HG03521 (cell line): ENCODE data around the gene AXIN1.
A peak's percentile ranks its signal among the peaks of the same experiment; 100 is the strongest.
"Not testable (repeated sequence)": the region's sequence is repeated elsewhere in the genome, so short reads cannot be mapped to it uniquely, and the experiment has no call there.

ENCODE experiments used
- ATAC-seq: cut with Tn5 transposase; IDR thresholded peaks from one replicate; pipeline ENCODE4 v1.9.1; 2021; ENCODE audit warnings: mild to moderate bottlenecking, moderate library complexity; ENCODE audit not compliant: unreplicated experiment

Gene AXIN1

DNA sequence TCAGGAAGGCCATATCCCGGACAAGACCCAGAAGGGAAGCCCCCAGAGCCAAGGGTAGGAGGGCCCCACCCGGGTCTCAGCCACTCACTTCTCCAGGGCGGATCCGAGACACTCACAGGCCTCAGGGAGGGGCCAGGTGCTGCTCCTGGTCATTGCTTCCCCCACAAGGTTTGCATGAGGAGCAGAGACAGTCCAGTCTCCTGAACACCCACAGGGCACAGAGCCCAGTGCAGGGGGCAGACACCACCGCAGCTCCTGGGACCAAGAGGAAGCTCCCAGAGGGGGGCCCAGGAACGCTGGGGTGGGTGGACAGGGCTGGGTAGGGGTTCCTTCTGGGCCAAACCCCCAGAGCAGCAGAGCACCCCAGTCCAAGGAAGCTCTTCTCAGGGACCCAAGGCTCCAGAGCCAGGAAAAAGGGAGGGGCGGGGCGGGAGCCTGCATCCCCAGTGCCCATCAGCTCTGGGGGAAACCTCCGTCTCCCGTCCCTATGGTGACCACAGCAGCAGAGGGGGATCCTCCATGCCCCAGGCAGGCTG is 18.5 kb upstream of the AXIN1 start:
- ATAC-seq, result no peak

DNA sequence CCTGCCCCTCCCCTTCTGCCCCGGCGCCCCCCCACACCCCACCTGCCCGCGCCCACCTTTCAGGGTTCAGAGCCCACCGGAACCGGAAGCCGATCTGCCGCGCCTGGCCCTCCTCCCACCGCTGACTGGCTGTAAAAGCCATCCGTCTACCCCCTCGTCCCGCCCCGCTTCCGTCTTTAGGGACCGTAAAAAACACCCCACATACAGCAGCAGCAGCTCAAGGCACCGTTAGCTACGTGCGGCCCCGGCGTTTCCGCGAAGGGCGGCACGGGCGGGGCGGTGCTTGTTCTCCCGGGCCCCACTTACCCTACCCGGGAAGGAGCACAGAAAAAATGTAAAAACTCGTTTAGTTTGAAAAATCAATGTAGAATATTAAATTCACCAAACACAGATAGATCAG is 17.9 kb upstream of the AXIN1 start, which contains the start of gene MRPL28:
Gene MRPL28, minus strand, starts transcription at position 96 of the 400 bp plus-strand sequence. CDS start 320 bp downstream, outside the sequence.
- ATAC-seq, result peak; percentile 81

- no peak for ATAC-seq
These were observed 17.4 kb upstream of the AXIN1 start for GRCh38 chr16:369866-370436.

DNA sequence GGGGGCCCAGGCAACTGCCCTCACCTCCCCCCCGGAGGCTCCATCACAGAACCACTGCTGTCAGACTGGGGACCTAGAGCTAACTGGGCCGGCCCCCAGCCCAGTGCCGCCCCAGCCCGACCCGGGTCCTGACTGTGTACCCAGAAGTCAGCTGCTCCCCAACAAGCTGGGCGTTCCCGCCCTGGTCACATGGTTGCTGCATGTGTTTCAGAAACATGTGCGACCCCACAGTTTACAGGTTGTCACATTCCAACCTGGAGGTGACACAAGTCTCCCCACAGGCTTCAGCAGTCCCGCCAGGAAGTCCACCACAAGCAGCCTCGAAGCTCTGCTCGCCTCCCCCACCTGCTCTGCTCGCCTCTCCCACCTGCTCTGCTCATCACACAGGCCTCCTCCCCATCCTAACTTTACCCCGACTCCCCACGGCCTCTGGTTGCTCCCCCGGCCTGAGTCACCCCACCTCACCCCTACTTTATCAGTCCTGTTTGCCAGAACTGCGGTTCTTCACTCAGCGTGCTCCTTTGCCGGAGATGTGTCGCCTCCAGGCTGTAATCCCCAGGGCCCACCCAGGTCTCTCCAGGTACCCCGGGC is 16.8 kb upstream of the AXIN1 start:
- no peak for ATAC-seq

GRCh38 chr16:368388-369158 is 16.1 kb upstream of the AXIN1 start:
- no peak for ATAC-seq

DNA sequence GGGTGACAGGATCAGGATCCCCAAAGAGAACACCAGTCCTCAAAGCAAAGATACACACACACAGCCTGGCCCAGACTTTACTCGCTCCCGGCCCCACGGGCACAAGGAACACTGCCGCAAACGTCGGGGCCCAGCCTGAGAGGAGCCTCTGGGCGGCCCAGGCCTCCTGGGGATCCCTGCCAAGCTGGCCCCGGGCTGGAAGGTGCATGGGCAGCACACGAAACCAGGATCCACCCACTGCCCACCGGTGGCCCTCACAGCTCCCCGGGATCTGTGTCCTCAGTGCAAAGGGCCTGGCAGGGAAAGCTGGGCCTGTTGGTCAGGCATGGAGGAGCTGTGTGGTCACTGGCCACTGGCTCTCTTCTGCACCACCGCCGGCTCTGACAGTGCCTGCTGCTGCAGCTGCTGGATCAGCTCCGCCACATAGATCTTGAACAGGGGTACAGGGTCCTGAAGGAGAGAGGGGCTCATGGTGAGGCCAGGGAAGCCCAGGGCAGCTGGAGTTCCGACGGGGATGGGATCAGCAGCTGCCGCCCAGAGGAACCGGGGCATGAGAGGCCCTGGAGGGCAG is 14.9 kb upstream of the AXIN1 start:
- no peak for ATAC-seq

DNA sequence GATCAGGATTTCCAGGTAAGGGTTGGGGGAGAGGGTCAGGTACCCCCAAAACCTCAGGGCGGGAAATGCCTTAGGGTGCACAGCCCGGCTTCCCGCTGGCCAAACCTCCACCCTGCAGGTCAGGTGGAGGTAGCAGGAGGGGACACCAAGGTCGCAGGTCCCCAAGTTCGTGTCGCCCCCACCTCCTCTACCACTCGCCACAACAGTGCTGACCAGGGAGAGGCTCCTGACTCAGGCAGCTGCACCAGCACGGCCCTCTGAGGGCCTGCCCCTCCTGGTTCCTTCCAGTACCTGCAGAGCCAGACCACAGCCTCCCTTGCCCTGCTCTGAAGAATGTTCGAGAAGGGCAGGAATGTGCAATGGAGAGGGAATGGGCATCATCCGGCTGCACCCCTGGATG is 14.0 kb upstream of the AXIN1 start:
- ATAC-seq, result no peak

DNA sequence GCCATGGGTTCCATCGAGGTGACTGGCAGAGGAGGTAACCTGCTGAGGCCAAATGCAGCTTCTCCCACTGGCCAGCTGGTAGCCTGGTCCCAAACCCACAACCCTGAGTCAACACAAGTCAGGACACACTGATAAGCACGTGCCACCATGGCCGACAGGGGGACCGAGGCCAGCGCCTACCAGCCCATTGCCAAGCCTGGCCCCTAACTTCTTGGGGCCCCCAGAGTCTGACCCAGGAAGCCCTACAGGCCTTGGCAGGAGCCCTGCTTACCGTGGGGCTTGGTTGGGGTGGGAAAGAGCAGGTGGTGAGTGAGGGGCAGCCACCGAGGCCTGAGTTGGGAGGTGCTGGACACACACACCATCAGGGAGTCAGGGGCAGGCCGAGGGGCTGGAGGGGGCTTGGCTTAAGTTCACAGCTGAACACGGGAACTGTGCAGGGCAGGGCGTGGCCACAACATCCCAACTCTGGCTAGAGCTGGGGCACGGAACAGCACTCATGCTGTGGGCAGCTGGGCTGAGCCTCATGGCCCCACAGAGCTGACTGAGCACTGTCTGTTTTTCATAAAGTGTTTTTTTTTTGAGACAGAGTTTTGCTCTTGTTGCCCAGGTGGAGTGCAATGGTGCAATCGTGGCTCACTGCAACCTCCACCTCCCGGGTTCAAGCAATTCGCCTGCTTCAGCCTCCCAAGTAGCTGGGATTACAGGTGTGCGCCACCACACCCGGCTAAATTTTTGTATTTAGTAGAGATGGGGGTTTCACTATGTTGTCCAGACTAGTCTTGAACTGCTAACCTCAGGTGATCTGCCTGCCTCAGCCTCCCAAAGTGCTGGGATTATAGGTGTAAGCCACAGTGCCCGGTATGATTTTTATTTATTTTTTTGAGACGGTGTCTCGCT is 12.3 kb upstream of the AXIN1 start:
- no peak for ATAC-seq

DNA sequence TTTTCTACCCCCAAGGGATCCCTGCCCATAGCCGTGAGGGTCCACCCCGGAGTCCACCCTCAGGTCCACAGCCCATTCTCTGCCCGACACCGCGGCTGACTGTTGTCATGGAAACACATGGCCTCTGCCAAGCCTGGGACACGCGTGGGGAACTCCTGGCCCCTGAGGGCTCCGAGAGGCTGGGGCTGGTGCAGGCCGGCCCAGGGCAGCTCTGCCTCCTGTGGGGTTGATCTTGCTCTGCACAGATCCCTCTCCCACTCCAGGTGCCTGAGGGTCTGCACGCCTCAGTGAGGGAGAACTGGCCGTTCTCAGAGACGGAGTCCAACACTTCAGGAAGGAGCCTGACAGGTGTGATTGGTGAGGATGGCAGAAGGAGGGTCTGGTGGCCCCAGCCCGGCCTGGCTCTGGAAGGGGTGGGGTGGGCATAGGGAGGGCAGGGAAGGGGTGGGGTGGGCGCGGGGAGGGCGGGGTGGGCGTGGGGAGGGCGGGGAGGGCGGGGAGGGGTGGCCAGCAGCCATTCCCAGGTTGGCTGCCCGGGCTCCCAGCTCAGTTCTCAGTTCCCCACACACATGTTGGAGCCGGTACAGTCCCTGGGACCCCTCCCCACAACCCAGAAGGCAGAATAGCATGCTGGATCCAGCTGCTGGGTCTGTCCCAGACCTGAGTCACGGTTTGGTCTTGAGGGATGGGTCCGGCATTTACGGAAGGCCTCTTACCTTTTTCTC is 11.4 kb upstream of the AXIN1 start:
- ATAC-seq, result no peak

- ATAC-seq, result no peak
These were observed 10.7 kb upstream of the AXIN1 start for GRCh38 chr16:363110-363765.

GRCh38 chr16:362702-362999 is 10.1 kb upstream of the AXIN1 start:
- not testable (repeated sequence) for ATAC-seq

DNA sequence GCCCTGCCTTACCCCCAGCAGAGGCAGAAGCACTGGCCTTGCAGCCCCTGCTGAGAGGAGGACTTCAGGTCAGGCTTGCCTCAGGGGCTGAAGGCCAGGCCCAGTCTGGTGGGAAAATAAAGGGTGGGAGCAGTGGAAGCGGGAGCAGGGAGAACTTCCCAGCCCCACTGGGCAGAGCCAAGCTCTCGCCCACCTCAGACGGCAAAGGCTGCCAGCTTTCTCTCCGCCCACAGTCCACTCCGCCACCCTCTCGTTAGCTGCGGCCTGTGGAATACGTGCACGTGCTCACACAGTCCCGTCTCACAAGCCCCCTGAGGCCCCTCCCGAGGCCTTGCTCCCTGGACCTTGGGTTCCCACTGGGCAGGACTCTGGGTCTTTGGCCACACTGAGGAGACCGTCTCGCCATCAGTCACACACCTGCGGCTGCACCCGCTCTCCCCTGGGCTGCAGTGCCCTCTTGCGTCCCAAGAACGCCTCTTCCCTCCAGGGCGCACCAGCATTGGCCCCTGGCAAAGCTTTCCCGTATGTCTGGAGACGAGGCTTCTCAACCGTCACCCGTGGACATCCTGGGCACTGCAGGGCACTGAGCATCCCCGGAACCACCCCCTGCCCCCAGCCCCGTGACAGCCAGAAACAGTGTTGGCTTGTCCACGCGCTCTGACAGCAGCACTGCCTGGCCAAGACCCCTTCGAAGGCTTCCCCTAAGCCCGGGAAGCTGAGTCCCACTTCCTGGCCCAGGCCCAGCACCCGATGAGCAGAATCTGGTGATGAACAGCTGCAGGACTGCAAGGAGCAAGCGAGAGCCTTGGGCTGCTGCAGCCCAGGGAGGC is 9.6 kb upstream of the AXIN1 start:
- ATAC-seq, result no peak

DNA sequence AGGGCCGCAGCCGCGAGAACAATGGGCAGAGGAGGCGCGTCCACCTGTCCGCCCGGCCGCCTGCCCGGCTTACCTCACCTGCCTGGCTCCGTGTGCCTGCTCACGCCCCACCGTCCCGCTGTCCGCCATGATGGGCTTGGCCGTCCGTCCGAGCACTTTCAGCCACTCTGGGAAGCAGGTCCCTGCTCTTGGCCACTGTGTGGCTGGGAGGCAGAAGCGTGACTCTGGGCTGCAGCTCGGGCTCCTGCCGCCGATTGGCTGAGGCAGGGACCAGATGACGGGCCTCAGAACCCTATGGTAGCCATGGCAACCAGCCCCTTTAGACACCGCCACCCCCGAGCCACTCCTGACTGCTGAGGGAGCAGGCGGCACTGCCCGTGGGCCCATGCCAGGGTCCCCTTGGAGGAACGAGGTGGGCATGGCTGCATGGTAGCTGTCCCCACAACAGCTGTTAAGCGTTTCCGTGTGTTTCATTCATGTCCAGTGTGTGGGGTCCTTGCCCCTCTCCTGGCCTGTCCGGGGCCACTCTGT is 8.9 kb upstream of the AXIN1 start:
- no peak for ATAC-seq

- ATAC-seq, result no peak
These were observed 8.3 kb upstream of the AXIN1 start for GRCh38 chr16:360698-361336.

GRCh38 chr16:359871-360697 is 7.6 kb upstream of the AXIN1 start:
- no peak for ATAC-seq

- no peak for ATAC-seq
These were observed 6.7 kb upstream of the AXIN1 start for GRCh38 chr16:359067-359763.

DNA sequence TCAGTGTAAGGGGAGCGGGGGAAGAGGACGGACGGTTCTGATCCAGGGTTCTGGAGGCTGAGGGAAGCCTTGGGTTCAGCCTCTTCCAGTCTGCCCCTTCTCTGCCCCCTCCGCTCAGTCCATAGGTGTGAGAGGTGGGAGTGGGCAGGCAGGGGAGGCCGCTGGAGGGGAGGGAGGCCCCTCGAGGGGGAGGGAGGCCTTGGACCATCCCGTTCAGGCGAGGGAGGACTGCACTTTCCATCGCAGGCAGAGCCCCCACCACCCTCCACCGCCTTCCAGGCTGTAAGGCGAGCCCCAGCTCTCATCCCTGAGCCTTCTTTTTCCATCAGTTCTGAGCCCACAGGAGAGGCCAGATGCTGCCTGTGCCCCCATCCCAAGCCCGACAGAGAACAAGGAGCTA is 4.2 kb upstream of the AXIN1 start:
- ATAC-seq, result no peak
